Prostate gland (tissue), 2 donors: ENCODE data around the gene TCP10L.

Experiments
- POLR2A ChIP-seq: fragments of 450-650 bp; IDR thresholded peaks from one replicate; pipeline ENCODE4 v1.6.1; 2016; ENCODE audit warnings: antibody characterized with exemption, mild to moderate bottlenecking
- POLR2AphosphoS5 ChIP-seq: sonication (generic); formaldehyde crosslinking; IDR thresholded peaks from one replicate; pipeline ENCODE4 v1.6.1; 2017; ENCODE audit warnings: antibody characterized with exemption
- TF ChIP-seq, protein P1 (sequence below), 4 experiments: fragments of 200-600 bp in 2 of 4; fragments of 450-650 bp in 2 of 4; sonication (generic) in 2 of 4; IDR thresholded peaks; 1 replicate in 3 of 4; 2 replicates in 1 of 4; pipeline ENCODE4 v1.5.1; 2016 to 2019; ENCODE audit warnings: antibody characterized with exemption in 4 of 4, mild to moderate bottlenecking in 2 of 4, moderate library complexity in 2 of 4

DNA sequence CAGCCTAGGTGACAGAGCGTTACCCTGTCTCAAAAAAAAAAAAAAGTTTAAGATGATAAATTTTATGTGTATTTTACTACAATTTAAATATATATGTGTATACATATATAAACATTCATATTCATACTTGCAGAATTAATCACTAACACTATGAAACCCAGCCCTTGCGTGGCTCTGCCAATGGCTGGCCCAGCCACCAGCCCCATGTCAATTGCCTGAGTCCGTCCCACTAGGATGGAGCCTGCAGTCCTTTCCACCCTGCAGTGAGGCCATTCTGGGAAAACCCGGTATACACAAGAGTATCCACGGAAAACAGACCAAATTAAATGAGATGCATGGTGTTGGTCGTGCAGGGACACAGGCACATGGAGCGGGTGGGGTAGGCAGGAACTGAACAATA is 49.7 kb downstream of the TCP10L start:
- TF ChIP-seq, protein P1, sequence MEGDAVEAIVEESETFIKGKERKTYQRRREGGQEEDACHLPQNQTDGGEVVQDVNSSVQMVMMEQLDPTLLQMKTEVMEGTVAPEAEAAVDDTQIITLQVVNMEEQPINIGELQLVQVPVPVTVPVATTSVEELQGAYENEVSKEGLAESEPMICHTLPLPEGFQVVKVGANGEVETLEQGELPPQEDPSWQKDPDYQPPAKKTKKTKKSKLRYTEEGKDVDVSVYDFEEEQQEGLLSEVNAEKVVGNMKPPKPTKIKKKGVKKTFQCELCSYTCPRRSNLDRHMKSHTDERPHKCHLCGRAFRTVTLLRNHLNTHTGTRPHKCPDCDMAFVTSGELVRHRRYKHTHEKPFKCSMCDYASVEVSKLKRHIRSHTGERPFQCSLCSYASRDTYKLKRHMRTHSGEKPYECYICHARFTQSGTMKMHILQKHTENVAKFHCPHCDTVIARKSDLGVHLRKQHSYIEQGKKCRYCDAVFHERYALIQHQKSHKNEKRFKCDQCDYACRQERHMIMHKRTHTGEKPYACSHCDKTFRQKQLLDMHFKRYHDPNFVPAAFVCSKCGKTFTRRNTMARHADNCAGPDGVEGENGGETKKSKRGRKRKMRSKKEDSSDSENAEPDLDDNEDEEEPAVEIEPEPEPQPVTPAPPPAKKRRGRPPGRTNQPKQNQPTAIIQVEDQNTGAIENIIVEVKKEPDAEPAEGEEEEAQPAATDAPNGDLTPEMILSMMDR (IDR thresholded peaks at IDR 0.05), result no peak
- no peak for TF ChIP-seq POLR2AphosphoS5
- TF ChIP-seq POLR2A, result no peak
